ENCODE data around the gene INTS2.
A peak's percentile ranks its signal among the peaks of the same experiment; 100 is the strongest.
"Not testable (repeated sequence)": the region's sequence is repeated elsewhere in the genome, so short reads cannot be mapped to it uniquely, and the experiment has no call there.

Gene INTS2

GRCh38 chr17:61897548-61898180 lies 30.1 kb downstream of the INTS2 start:
- no peak for DNase-seq (ENCODE audit: low spot score)

GRCh38 chr17:61895391-61895790 lies 32.4 kb downstream of the INTS2 start:
- DNase-seq (ENCODE audit: low spot score), result no peak

DNA sequence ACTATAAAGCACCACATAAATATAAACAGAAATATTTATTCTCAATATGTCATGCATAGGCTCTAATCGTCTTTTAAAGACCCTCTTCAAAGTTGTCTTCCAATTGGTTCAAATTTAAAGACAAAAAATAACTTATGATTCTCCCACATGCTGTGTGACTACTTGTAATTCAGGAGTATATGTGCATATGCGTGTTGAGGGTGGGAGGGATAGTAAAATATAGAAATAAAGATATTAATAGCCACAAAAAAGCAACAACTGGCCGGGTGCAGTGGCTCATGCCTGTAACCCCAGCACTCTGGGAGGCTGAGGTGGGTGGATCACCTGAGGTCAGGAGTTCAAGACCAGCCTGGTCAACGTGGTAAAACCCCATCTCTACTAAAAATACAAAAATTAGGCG lies 33.5 kb downstream of the INTS2 start:
- not testable (repeated sequence) for DNase-seq (ENCODE audit: low spot score)

DNA sequence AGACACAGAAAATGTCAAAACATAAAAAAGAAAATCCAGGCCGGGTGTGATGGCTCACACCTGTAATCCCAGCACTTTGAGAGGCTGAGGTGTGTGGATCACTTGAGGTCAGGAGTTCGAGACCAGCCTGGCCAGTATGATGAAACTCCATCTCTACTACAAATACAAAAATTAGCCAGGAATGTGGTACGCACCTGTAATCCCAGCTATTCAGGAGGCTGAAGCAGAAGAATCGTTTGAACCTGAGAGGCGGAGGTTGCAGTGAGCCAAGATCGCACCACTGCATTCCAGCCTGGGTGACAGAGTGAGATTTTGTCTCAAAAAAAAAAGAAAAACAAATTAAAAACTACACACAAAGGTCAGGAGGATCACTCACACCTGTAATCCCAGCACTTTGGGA lies 40.0 kb downstream of the INTS2 start:
- DNase-seq (ENCODE audit: low spot score), result not testable (repeated sequence)

- DNase-seq (ENCODE audit: low spot score), result peak; percentile 38
Observed at GRCh38 chr17:61885865-61886264, 41.9 kb downstream of the INTS2 start.

GRCh38 chr17:61884864-61885263 lies 42.9 kb downstream of the INTS2 start:
- DNase-seq (ENCODE audit: low spot score), result no peak

DNA sequence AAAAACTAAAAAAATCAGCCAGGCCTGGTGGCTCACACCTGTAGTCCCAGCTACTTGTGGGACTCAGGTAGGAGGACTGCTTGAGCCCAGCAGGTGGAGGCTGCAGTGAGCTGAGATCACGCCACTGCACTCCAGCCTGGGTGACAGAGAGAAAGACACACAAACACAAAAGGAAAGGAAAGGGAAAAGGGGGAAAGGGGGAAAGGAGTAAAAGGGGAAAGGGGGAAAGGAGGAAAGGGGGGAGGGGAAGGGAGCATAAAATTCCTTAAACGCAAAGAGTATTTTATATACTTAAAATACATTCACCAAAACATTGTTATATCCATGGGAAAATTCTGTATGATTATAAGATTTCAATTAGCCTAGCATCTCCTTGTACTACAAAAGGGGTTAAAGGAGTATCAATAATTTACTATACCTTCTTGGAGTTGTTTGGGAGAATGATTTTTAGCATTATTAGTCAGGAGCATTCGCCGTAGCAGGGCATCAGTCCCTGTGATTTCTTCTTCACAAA lies 47.1 kb downstream of the INTS2 start:
- no peak for DNase-seq (ENCODE audit: low spot score)

DNA sequence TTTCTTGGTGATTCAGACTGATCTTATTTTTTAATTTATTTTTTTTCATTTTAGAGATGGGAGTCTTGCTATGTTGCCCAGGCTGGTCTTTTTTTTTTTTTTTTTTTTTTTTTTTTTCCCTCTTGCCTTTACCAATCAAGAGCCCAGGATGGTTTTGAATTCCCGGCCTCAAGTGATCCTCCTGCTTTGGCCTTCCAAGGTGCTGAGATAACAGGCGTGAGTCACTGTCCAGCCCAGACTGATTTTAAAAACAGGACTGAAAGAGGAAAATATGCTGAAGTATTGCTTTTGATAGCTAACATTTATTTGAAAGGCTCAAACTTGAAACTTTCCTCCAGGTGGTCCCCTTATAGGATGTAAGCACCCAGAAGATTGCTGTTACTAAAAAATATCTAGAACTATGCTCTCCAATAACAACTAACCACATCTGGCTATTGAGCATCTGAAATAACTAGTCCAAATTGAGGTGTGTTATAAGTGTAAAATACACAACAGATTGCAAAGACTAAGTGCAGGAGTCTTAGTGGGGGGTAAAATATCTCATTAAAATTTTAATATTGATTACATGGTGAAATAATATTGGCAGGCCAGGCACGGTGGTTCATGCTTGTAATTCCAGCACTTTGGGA lies 48.7 kb downstream of the INTS2 start:
- no peak for DNase-seq (ENCODE audit: low spot score)

DNA sequence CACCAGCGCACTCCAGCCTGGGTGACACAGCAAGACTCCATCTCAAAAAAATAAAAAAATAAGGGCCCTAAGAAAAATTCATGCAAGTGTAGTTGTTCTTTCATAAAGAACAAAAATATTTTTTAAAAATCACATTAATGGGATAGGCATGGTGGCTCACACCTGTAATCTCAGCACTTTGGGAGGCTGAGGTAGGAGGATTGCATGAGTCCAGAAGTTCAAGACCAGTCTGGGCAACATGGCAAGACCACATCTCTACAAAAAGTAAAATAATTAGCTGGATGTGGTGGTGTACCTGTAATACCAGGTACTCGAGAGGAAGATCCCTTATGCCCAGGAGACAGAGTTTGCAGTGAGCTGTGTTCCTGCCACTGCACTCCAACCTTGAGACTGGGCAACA lies 49.3 kb downstream of the INTS2 start:
- no peak for DNase-seq (ENCODE audit: low spot score)

- no peak for DNase-seq (ENCODE audit: low spot score)
Observed at GRCh38 chr17:61877837-61878236, 49.9 kb downstream of the INTS2 start.

DNA sequence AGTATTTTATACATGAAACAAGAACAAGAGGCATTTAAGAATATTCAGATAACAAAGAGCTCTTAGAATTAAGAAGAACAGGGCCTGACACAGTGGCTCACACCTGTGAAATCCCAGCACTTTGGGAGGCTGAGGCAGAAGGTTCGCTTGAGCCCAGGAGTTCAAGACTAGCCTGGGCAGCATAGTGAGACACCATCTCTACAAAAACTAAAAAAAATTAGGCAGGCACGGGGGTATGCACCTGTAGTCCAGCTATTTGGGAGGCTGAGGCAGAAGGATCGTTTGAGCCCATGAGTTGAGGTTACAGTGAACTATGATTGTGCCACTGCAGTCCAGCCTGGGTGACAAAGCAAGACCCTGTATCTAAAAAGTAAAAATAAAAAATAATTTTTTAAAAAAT lies 52.0 kb downstream of the INTS2 start:
- no peak for DNase-seq (ENCODE audit: low spot score)

GRCh38 chr17:61875285-61875684 lies 52.5 kb downstream of the INTS2 start:
- DNase-seq (ENCODE audit: low spot score), result no peak

GRCh38 chr17:61874075-61874474 lies 53.7 kb downstream of the INTS2 start:
- DNase-seq (ENCODE audit: low spot score), result no peak

- DNase-seq (ENCODE audit: low spot score), result no peak
Observed at GRCh38 chr17:61872099-61872498, 55.7 kb downstream of the INTS2 start.

- DNase-seq (ENCODE audit: low spot score), result no peak
Observed at GRCh38 chr17:61869138-61869537, 58.6 kb downstream of the INTS2 start.

- no peak for DNase-seq (ENCODE audit: low spot score)
Observed at GRCh38 chr17:61868074-61868473, 59.7 kb downstream of the INTS2 start.

DNA sequence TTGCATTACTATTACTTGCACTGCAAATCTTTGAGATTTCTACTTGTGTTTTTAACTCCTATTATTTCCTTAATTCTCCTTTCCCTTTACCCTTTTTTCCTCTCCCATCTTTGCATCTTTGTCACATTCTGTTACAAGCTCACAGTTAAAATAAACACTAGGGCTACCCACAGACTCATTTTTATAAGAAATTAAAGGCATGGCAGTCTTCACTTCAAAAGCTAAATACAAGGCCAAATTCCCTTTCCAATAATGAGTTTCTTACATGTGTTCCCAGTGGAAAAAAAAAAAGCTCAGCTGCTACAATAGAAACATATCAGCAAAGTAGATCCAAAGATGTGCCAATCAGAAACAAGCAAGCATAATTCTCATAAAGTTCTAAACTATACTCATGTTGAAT lies 60.7 kb downstream of the INTS2 start:
- no peak for DNase-seq (ENCODE audit: low spot score)

GRCh38 chr17:61863801-61864126 lies 64.0 kb downstream of the INTS2 start:
- DNase-seq (ENCODE audit: low spot score), result no peak

DNA sequence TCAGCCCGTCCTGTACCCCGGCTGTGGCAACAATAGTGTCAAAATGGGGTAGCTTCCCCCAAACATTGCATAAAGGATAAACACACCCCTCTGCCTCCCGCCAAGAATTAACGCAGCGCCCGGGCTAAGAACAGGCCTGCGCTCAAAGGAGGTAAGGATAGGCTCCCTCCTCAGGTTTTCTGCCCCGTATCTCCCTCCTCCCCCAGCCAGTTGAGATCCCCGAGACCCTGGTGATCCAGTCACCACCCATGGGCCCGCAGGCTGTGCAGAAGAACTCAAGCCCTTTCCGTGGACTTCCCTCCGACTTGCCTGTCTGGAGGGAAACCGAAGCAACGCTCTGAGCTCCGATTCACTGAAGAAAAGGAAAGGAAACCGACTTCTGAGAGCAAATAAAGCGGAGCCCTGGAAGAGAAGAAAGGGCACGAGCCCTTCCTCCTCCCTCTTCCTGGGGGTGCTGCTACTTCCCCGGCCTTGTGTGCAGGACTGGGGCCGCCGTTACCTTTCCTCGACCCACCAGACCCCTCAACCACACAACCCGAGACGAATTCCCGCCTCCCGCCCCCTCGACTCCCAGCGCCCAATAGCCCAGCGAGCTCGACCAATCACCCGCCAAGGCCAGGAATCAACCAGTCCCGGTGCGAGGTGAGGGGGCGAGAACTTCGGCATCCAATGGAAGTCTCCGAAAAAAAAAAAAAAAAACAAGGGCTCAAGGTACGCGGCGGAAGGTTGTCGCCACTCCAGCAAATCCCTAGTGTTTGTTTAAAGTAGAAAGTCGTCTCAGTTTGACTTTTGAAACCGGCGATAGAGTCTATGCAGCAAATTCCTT lies 64.6 kb downstream of the INTS2 start, which contains the start of gene BRIP1:
Gene BRIP1 (minus strand): TSS at position 554 of the 826 bp plus-strand sequence. CDS start 1,989 bp downstream, outside the sequence.
- DNase-seq (ENCODE audit: low spot score), result peak; percentile 94

DNA sequence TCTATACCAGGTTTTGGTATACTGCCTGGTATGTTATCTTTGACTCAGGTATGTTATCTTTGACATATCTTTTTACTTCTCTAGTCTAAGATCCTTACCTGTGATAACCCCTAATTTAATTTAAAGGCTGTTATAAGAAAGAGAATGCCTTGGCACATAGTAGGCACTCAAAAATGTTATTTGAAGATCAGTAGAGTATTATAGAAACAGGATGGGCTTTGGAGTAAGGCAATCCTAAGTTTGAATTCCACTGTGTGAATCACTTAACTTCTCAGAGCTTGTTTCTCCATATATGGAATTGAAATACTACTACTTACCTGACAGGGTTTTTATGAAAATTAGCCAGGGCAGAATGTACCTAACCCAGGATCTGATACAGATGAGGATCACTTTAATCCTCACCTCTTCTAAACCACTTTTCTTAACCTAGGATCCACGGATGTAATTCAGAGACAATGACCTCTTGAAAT lies 65.6 kb downstream of the INTS2 start:
- DNase-seq (ENCODE audit: low spot score), result peak; percentile 72

- DNase-seq (ENCODE audit: low spot score), result not testable (repeated sequence)
Observed at GRCh38 chr17:61860397-61860796, 67.4 kb downstream of the INTS2 start.

GRCh38 chr17:61856035-61856434 lies 71.7 kb downstream of the INTS2 start:
- peak; percentile 6 for DNase-seq (ENCODE audit: low spot score)

- no peak for DNase-seq (ENCODE audit: low spot score)
Observed at GRCh38 chr17:61852857-61853256, 74.9 kb downstream of the INTS2 start.

All from kidney tubule cell (primary cell).